Common myeloid progenitor, CD34-positive (primary cell): ENCODE results near the gene ME1.

Experiments
- CTCF ChIA-PET: fragments of 350-600 bp; sonication (Branson Sonifier 250); formaldehyde crosslinking; loops from one replicate; lab custom pipeline; 2021; ENCODE audit warnings: antibody characterized with exemption; lab: Charles Lee
- POLR2A ChIA-PET: fragments of 350-600 bp; sonication (Branson Sonifier 250); formaldehyde crosslinking; loops from one replicate; lab custom pipeline; 2021; ENCODE audit warnings: antibody characterized with exemption; lab: Charles Lee
- DNase-seq, 3 donors: peaks; one replicate each; pipeline versions ENCODE4 v3.0.0 to v3.0.0-alpha.2; 2013
- H3K27ac ChIP-seq, 2 experiments: 1 replicate in 1 of 2; 2 replicates in 1 of 2; pipeline ENCODE4 v1.7.0; 2013; ENCODE audit warnings: inconsistent platforms in 2 of 2, low read length in 2 of 2, mild to moderate bottlenecking in 2 of 2, low read depth in 1 of 2, moderate library complexity in 1 of 2; ENCODE audit not compliant: severe bottlenecking in 2 of 2, insufficient read depth in 1 of 2, poor library complexity in 1 of 2
- H3K27me3 ChIP-seq, 5 experiments: replicated peaks in 2 of 5; 1 replicate in 3 of 5; 2 replicates in 2 of 5; pipeline versions ENCODE4 v1.6.1 to v1.7.0; 2013; ENCODE audit warnings: low read length in 4 of 5, mild to moderate bottlenecking in 2 of 5, moderate library complexity in 2 of 5, inconsistent platforms in 1 of 5; ENCODE audit not compliant: insufficient read depth in 5 of 5, control insufficient read depth in 4 of 5
- H3K36me3 ChIP-seq, 4 experiments: 1 replicate in 2 of 4; 2 replicates in 2 of 4; pipeline versions ENCODE4 v1.6.1 to v1.7.0; 2013; ENCODE audit warnings: low read length in 3 of 4, control low read depth in 1 of 4, mild to moderate bottlenecking in 1 of 4; ENCODE audit not compliant: control insufficient read depth in 4 of 4, insufficient read depth in 4 of 4
- H3K4me1 ChIP-seq, 4 experiments: 1 replicate in 3 of 4; 2 replicates in 1 of 4; pipeline versions ENCODE4 v1.6.1 to v1.7.1; 2013; ENCODE audit warnings: low read length in 3 of 4, mild to moderate bottlenecking in 3 of 4, control low read depth in 1 of 4, inconsistent platforms in 1 of 4, moderate library complexity in 1 of 4; ENCODE audit not compliant: control insufficient read depth in 4 of 4, insufficient read depth in 4 of 4; ENCODE audit errors: control extremely low read depth in 1 of 4
- H3K4me3 ChIP-seq, 7 experiments: 1 replicate in 4 of 7; 2 replicates in 3 of 7; pipeline versions ENCODE4 v1.5.1 to v1.7.0; 2013; ENCODE audit warnings: mild to moderate bottlenecking in 7 of 7, low read length in 6 of 7, moderate library complexity in 6 of 7, inconsistent platforms in 2 of 7, low read depth in 2 of 7, control low read depth in 1 of 7; ENCODE audit not compliant: insufficient read depth in 4 of 7, control insufficient read depth in 1 of 7; ENCODE audit errors: extremely low read depth in 1 of 7
- H3K9me3 ChIP-seq, 5 experiments: 1 replicate in 4 of 5; 2 replicates in 1 of 5; pipeline versions ENCODE4 v1.6.1 to v1.7.1; 2013; ENCODE audit warnings: low read length in 4 of 5, mild to moderate bottlenecking in 2 of 5, inconsistent platforms in 1 of 5, low read depth in 1 of 5, moderate library complexity in 1 of 5; ENCODE audit not compliant: control insufficient read depth in 4 of 5, insufficient read depth in 2 of 5; ENCODE audit errors: control extremely low read depth in 1 of 5
- WGBS: methylation state at CpG from one replicate; pipeline ENCODE4 v1.1.5; 2013; ENCODE audit not compliant: insufficient coverage; 5-methylcytosine and 5-hydroxymethylcytosine counted together

The ME1 gene

DNA sequence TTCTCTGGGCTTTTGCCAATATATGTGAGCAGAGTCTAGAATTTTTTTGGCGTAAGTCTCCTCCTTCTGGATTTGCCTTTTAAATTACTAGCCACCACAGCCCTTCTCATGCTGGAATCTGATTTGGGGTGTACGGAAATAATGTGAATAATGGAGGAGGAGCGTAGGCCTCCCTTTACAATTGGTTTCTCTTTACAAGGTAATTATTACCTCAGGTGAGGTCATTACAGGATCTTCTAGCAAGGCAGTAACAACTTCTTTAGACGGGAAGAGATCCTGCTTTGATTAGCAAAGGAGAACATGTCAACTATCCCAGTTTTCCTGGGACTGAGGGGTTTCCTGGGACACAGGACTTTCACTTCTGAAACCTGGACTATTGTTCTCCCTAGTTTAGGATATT, 228.8 kb downstream of the ME1 start:
- DNase-seq: no peak
- 90% methylated on average over 1 of the region's 4 CpGs for WGBS
- Histone ChIP-seq H3K4me3 (no peak overlapping the region), H3K4me1 (no peaks in the 10 kb centered on the region), H3K27me3 (no peaks in the 10 kb centered on the region), H3K27ac (no peak overlapping the region), H3K9me3 (no peaks in the 10 kb centered on the region), H3K36me3 (no peaks in the 10 kb centered on the region)
- ChIA-PET CTCF (interaction anchor here (1.4 kb wide), 1 partner anchor 9 kb away, joined by 3 read pairs; no protein-coding TSS in a partner anchor), POLR2A (no interaction called here)

DNA sequence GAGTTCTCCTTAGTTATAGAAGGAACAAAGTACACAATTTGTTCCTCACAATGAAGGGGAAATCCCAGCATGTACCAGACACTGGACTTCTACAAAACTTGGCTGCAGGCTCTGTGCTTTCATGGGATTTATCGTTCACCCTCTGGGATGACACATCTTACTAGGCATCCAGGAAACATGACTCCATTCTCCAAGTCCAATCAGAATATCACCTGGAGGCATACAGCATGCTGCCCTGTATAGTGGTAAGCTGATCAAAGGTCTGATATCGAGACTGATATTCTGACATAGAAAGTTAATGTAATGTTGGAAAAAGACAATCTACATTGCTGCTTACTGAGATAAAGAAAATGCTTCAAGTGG, 231.0 kb downstream of the ME1 start:
- Histone ChIP-seq H3K27me3 (no peaks in the 10 kb centered on the region), H3K36me3 (no peaks in the 10 kb centered on the region), H3K27ac (no peak overlapping the region), H3K4me1 (no peaks in the 10 kb centered on the region), H3K9me3 (no peaks in the 10 kb centered on the region), H3K4me3 (no peak overlapping the region)
- CTCF ChIA-PET: interaction anchor here (1.0 to 1.1 kb wide), 2 partner anchors 13 to 15 kb away, joined by 3 to 4 read pairs; no protein-coding TSS in a partner anchor
- no peak for DNase-seq
- POLR2A ChIA-PET: no interaction called here
- no CpG with 5 or more reads among the region's 2 CpGs for WGBS

DNA sequence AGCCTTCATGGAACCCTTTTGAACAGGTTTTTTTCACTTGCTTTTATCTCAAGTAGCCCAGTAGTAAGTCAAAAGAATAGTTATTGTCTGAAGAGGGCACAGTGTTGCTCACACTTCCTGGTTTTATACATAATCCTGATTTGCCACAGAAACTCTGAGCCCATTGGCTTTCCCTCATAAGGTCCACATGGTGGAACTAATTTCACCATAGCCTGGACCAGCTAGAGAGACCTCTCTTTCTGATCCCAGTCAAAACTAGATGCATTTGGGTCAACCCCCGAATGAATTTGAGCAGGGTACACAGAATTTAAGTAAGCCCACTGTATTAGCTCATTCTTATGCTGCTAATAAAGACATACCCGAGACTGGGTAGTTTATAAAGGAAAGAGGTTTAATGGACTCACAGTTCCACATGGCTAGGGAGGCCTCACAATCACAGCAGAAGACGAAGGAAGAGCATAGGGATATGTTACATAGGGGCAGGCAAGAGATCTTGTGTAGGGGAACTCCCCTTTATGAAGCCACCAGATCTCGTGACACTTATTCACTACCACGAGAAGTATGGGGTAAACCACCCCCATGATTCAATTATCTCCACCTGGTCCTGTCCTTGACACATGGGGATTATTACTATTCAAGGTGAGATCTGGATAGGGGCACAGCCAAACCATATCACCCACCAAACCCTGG, 231.5 kb downstream of the ME1 start:
- peaks cover 0 to under 1% (median 0%) of the 10 kb centered on the region in 5 experiments for H3K27me3 ChIP-seq
- ChIA-PET CTCF (interaction anchor here (1.0 to 1.1 kb wide), 2 partner anchors 13 to 16 kb away, joined by 3 read pairs; no protein-coding TSS in a partner anchor), POLR2A (no interaction called here)
- no peak for DNase-seq
- WGBS: 100% methylated on average over 3 of the region's 5 CpGs
- H3K27ac ChIP-seq: no peak overlapping the region
- no peak overlapping the region for H3K4me3 ChIP-seq
- H3K36me3 ChIP-seq: no peaks in the 10 kb centered on the region
- peaks cover 0 to 2% (median 1%) of the 10 kb centered on the region in 4 experiments for H3K4me1 ChIP-seq
- H3K9me3 ChIP-seq: no peaks in the 10 kb centered on the region

DNA sequence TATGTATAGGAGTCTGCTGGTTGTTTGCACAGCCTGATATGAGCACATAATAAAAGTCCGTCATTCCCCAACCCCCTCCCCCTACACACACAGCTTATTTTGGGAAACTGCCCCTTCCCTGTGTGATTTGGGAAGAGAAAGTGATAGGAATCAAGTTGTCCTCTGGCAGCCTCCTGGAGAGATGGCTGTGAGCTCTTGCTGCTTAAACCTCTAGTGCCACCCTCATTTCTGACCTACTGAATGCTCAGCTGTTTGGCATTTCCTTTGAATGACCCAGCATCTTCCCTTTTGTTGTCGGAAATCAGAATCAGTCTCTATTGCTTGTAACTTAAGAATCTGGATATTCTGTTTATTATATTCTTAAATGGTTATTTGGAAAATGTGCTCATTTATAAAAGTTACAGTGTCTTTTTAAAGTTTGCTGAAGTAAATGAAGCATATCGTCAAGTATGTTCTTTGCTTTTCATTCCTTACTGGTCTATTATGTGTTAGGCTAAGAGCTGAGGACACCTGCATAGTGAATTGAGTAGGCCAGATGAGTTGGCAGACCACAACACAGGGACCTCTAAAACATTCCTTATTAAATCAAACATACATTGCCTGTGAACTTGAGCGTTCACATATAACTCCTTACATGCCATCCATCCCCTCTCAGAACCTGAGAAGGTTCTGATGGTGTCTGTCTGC, 232.2 kb downstream of the ME1 start:
- POLR2A ChIA-PET: no interaction called here
- H3K27ac ChIP-seq: no peak overlapping the region
- WGBS: 100% methylated on average over 2 of the region's 4 CpGs

DNA sequence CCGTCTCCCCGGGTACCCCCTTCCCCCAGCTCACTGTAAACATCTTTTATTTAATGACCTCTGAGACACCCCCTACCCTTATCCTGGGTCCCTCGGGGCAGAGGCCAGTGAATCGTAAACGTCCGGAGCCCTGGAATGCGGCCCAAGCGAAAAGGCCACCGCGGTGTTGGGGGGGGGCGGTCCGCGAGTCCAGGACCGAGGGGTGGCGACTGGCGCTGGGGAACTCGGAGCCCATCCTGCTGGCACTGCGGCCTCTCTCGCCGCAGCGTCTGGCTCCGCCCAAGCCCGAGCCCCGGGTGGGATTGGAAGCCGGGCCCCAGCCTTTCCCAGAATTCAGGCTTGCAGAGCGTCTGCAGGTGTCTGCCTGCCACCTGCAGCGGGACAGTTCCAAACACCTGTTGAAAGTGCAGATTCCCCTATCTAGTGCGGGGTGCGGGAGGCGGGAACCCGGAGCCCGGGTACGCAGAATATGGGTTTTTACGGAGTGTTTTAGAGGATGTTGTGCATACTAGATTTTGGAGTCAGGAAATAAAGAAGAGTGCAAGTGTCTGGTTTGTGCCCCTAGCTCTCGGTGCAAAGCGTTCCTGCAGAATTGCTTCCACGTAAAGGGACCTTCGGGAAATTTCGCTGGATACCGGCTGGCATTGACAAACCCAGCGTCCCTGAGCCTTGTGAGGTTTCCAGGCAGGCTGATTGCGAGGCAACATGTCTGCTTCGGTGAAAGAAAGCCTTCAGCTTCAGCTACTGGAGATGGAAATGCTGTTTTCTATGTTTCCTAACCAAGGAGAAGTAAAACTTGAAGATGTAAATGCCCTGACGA, 236.9 kb downstream of the ME1 start:
- 6% methylated on average over 43 of the region's 44 CpGs for WGBS
- H3K4me3 ChIP-seq: peak overlapping the region; percentile 86 to 100 (median 92)
- H3K9me3 ChIP-seq: no peaks in the 10 kb centered on the region
- no peak overlapping the region for H3K27ac ChIP-seq
- H3K36me3 ChIP-seq: peaks cover 0 to 6% (median 3%) of the 10 kb centered on the region in 4 experiments
- H3K4me1 ChIP-seq: peaks cover 8 to 18% (median 11%) of the 10 kb centered on the region in 4 experiments
- ChIA-PET POLR2A (interaction anchor here (0.6 kb wide), 1 partner anchor 14 kb away, joined by 3 read pairs; no protein-coding TSS in a partner anchor), CTCF (interaction anchor here (0.7 to 4.5 kb wide), 4 partner anchors 10 to 224 kb away, joined by 3 to 20 read pairs (median 4); partner anchors contain the start of genes DOP1A and UBE3D)
- H3K27me3 ChIP-seq: peaks cover 0 to 3% (median 0%) of the 10 kb centered on the region in 5 experiments
- DNase-seq: peak; percentile 2 to 15 (median 10)

More for the DNA sequence above, 232.2 kb downstream of the ME1 start:
- Histone ChIP-seq H3K36me3 (no peaks in the 10 kb centered on the region), H3K4me1 (peaks cover 5 to 8% (median 7%) of the 10 kb centered on the region in 4 experiments), H3K27me3 (peaks cover 0 to 3% (median 0%) of the 10 kb centered on the region in 5 experiments), H3K9me3 (no peaks in the 10 kb centered on the region), H3K4me3 (no peak overlapping the region)
- CTCF ChIA-PET: interaction anchor here (1.0 to 2.0 kb wide), 4 partner anchors 16 to 131 kb away, joined by 3 to 8 read pairs (median 4); partner anchors contain the start of gene DOP1A
- DNase-seq: no peak

DNA sequence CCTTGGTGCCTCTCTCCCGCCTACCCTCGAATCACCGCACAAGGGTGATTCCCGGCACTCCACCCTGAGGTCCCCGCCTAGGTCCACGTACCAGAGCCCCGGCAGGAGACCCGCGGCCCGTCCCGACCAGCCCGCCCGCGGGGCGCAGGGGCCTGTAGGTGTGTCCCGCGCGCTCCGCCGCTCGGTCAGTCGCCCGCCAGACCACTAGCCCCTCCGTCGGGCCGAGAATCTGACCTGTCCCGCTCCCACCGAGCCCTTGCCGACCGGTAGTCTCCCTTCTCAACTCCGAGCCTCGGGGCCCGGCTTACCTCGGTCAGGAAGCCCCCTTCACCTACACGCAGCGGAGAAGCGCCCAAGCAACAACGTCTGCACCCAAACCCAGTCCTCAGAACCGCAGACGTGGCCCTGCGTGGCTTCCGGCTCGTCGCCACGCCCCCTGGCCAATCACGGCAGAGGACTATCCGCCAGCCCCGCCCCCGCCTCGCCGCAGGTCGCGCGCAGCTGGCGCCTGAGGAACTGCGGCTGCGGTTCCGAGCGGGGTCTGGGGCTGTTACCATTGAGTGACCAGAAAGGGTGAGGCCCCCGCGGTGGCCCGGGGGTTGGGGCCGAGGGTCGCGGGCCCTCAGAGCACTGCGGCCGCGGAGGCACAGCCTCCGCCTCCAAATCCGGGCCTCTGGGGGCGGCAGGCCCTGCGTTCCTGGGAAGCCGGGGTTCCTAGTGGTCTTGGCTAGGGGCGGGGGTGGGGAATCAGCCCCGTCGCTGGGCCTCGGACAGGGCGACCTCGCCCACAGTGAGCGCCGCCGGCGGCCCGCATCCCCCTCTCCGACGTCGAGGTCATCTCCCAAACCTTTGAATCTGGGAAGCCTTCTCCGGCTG, 237.7 kb downstream of the ME1 start, which contains the start of the genes PGM3 and RWDD2A:
PGM3 (minus strand) TSS at position 395 of the 876 bp plus-strand sequence. CDS start 2,253 bp downstream, outside the sequence.
RWDD2A (plus strand) TSS at position 487 of the 876 bp plus-strand sequence. CDS start 1,095 bp downstream, outside the sequence.
- H3K4me3 ChIP-seq: peak within 1 kb of the TSS; percentile 86 to 100 (median 92)
- H3K27me3 ChIP-seq: peaks cover 0 to 3% (median 0%) of the 10 kb centered on the region in 5 experiments
- ChIA-PET CTCF (interaction anchor here (0.7 to 4.5 kb wide), 4 partner anchors 11 to 225 kb away, joined by 3 to 20 read pairs (median 4); partner anchors contain the start of genes DOP1A and UBE3D), POLR2A (interaction anchor here (0.6 kb wide), 1 partner anchor 13 kb away, joined by 3 read pairs; no protein-coding TSS in a partner anchor)
- H3K4me1 ChIP-seq: peaks cover 8 to 18% (median 11%) of the 10 kb centered on the region in 4 experiments
- WGBS: under 1% methylated on average over 63 of the region's 88 CpGs
- no peaks in the 10 kb centered on the region for H3K9me3 ChIP-seq
- peaks cover 0 to 11% (median 3%) of the 10 kb centered on the region in 4 experiments for H3K36me3 ChIP-seq
- peak within 1 kb of the TSS in 1 of 2 experiments; percentile 78 for H3K27ac ChIP-seq
- peak; percentile 84 to 94 (median 93) for DNase-seq
